LHCN-M2 (cell line): ENCODE results near the gene TNIP3. TPM values are rescaled to one million over a fixed set of nuclear protein-coding genes. Genes with fewer than 3 reads are reported as not detected.

Experiments used
- DNase-seq: peaks from one replicate; pipeline ENCODE4 v3.0.0-alpha.2; 2012; ENCODE audit warnings: low read depth
- total RNA-seq: library from RNA; depleted of rRNA; stranded (reverse); fragments of >200 nt; gene quantifications from 2 replicates; pipeline ENCODE4 v1.2.3, GENCODE V29; 2014; rRNA removed

The TNIP3 gene
- total RNA-seq, 1 experiment from 2014 or later = not detected

- DNase-seq = no peak
Measured at GRCh38 chr4:121088867-121089266, 75.3 kb downstream of the TNIP3 start.

Other genes starting within 250 kb of the TNIP3 start
- 15.5 and 16.5 TPM in 2 replicates for gene PRDM5, start 241.6 kb downstream of the TNIP3 start, total RNA-seq
- 0.11 TPM in 1 of 2 replicates, not detected in the other for gene NDNF, start 91.8 kb downstream of the TNIP3 start, total RNA-seq
- not detected in 2 replicates for gene QRFPR, start 216.7 kb upstream of the TNIP3 start, total RNA-seq